Endothelial cell of umbilical vein (primary cell): ENCODE results near the gene PTPRE.

Experiments
- JUN ChIP-seq: IDR thresholded peaks from 2 replicates; pipeline ENCODE4 v1.6.1; 2011; ENCODE audit warnings: borderline replicate concordance, low read depth; ENCODE audit not compliant: insufficient read length, insufficient read depth
- POLR2A ChIP-seq: IDR thresholded peaks from 2 replicates; pipeline ENCODE4 v1.6.1; 2012; ENCODE audit warnings: low read depth, mild to moderate bottlenecking, control low read depth, low read length
- POLR2AphosphoS5 ChIP-seq: IDR thresholded peaks from 2 replicates; pipeline ENCODE4 v1.6.1; 2012; ENCODE audit warnings: low read depth, mild to moderate bottlenecking, control low read depth, low read length, moderate library complexity; ENCODE audit not compliant: insufficient read depth

DNA sequence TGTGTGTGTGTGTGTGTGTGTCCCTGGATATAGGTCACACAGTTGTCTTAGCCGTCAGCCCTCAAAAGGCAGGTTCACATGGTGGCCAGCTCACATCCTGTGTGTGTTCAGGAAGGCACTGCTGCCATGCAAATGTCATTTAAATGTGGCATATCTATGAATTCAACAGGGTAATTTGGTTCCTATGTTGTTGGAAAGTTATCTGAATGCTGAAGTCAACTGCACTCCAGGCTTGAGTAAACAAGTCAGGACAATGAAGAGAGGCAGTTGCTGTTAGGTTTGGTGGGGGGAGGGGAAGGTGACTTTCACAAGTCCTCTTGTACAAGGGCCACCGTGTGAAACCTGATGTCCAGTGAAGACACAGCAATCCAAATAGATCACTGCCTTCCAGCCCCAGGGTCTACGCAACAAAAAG is 61.1 kb downstream of the PTPRE start:
- TF ChIP-seq POLR2AphosphoS5 = no peak
- no peak for TF ChIP-seq JUN
- TF ChIP-seq POLR2A = no peak
